ENCODE results near the gene NIPAL4.
"Not testable (repeated sequence)": the region's sequence is repeated elsewhere in the genome, so short reads cannot be mapped to it uniquely, and the experiment has no call there.

NIPAL4 gene

DNA sequence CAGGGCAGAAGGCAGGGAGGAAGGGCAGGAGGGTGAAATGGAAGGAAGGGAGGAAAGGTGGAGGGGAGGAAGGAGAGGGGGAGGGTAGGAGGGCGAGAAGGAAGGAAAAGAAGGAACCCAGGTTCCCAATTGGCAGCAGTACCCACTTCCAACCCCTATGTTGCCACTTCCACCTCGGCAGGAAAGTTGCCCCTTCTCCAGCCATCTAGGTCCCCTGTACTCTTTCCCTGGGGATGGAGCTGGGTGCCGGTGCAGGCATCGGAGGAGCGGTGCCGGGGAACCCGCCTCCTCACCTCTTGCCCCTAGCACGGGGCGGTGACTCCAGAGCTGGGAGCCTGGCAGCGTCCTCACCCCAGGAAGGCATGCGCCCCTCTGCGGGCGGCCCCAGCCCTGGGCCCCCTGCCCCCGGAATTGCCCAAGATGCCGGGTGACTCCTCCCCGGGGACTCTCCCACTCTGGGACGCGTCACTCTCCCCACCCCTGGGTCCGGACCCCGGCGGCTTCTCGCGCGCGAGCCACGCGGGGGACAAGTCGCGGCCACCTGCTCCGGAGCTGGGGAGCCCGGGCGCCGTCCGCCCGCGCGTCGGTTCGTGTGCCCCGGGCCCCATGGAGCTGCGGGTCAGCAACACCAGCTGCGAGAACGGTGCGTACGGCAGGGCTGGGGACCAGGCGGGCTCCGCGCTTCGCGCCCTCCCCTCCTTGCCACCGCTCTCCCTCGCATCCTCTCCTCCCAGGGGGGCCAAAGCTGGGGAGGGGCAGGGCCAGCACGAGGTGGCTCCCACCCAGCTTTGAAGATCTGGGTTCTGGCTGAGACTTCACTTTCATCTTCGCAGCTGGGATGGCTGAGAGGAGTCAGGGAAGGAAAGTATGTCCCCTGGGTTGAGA lies at the start of gene NIPAL4:
Gene NIPAL4, plus strand, starts transcription at position 499 of the 885 bp plus-strand sequence. Its CDS starts 108 bp downstream, at position 607.
- DNase-seq, result no peak

DNA sequence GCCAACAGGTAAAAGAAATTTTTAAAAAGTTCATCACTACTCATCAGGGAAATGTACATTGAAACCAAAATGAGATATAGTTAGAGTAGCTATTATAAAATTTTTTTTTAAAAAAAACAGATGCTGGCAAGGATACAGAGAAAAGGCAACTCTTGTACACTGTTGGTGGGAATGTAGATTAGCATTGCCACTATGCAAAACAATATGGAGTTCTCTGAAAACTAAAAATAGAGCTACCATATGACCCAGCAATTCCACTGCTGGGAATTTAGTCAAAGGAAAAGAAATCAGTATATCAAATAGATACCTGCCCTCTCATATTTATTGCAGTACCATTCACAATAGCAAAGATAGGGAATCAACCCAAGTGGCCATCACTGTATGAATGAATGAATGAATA lies 44.2 kb upstream of the NIPAL4 start:
- no peak for DNase-seq

DNA sequence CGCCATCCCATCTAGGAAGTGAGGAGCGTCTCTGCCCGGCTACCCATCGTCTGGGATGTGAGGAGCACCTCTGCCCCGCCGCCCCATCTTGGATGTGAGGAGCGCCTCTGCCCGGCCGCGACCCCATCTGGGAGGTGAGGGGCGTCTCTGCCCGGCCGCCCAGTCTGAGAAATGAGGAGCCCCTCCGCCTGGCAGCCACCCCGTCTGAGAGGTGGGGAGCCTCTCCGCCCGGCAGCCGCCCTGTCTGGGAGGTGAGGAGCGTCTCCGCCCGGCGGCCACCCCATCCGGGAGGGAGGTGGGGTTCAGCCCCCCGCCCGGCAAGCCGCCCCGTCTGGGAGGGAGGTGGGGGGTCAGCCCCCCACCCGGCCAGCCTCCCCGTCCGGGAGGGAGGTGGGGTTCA lies 40.5 kb upstream of the NIPAL4 start:
- not testable (repeated sequence) for DNase-seq

DNA sequence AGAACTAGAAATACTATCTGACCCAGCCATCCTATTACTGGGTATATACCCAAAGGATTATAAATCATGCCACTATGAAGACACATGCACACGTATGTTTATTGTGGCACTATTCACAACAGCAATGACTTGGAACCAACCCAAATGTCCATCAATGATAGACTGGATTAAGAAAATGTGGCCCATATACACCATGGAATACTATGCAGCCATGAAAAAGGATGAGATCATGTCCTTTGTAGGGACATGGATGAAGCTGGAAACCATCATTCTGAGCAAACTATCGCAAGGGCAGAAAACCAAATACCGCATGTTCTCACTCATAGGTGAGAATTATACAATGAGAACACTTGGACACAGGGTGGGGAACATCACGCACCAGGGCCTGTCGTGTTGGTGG lies 30.1 kb upstream of the NIPAL4 start:
- not testable (repeated sequence) for DNase-seq

DNA sequence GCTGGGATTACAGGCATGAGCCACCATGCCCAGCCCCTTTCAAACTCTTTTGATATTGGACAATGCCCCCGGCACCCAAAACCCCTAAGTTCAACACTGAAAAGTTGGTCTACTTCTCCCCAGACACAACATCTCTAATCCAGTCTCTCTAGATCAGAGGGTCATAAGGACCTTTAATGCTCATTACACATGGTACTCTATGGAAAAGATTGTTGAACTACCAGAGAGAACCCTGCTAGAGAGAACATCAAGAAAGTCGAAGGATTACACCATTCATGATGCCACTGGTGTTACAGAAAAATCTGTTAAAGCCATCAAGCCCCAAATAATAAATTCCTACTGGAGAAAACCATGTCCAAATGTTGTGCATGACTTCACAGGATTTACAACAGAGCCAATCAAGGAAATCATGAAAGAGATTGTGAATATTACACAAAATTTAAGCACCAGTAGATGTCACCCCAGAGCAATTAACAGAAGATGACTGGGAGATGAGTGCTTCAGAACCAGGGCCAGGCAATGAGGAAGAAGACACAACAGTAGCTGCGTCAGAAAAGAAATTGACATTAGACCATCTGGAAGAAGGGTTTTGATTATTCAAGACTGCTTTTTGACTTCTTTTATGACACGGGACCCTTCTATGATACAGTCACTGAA lies 28.3 kb upstream of the NIPAL4 start:
- no peak for DNase-seq

DNA sequence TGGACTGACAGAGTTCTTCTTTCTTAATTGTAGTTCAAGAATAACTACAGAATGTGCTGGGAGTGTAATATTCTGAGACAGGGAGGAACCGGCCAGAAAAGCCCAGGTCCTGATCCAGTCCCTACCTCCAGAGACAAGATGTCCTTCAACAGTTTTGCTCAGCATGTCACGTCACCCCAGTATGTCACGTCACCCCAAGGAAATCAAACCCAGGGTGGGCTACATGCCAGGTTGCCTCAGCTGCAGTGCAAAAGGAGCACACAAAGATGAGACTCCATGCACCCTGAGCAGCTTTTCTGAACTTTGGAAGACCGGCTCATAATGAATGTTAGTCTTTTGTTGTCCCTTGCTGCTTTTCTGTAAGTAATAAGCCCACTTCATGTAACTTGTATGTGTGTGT lies 25.9 kb upstream of the NIPAL4 start:
- DNase-seq, result no peak

DNA sequence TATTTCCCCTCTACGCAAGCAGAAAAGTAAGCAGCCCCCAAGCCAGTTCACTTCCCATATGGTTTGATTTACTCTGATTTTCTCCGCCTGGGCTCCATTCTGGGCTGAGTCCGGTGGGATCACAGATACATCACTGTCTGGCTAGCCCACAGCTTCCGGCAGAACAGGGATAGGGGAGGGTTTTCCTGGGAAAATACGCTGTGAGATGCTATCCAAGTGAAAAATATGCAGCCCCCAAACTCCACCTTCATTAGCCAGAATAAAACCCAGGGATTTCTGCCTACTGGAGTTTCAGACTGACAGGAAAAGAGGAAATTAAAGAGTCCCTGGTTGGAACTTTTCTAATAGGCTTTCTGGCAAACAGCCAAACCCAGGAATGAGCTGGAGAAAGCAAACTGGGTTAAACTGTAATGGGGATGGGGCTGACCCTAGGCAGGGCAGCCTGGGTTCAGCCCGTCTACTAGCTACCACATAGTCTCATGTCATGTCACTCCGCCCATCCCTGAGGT lies 16.9 kb upstream of the NIPAL4 start:
- no peak for DNase-seq

DNA sequence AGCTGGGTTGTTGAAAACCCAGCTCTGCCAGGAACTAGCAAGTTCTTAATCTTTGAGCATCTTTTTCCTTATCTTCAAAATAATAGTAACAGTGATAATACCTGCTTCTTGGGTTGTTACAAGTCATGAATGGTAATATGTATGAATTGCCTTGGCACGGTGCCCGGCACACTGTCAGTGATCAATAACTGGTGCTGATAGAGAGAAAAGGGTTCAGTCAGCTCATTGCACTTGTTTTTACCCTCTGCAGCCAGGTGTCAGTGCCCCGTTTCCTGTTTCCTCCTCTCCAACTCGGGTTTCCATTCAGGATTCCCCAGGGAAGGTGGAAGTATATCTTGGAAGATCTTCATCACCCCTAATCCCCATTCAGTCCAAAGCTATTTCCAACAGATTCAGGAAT lies 15.8 kb upstream of the NIPAL4 start:
- DNase-seq, result no peak

DNA sequence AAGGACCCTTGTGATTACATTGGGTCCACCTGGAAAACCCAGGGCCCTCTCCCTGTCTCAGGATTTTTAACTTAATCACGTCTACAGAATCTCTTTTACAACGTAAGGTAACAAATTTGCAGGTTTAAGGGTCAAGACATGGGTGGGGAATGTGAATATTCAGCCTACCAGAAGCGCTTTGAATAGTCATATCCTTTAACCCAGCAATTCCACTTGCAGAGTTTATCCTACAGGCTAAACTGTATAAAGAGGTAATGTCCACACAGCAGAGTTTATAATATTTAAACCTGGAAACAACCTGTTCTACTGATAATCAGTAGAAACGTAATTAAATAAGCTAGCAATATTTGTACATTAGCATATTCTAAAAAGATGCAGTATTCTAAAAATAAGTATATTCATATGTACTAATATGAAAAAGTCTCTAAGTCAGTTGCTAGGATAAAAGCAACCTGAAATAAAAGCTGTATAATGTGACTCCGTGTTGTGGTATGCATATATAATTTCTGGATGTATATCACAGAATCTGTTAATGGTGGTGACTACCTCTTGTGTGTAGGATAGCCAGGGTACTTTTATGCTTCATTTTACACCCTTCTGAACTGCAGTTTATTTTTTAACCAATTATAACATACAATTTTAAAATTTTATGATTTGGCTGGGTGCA lies 14.1 kb upstream of the NIPAL4 start:
- no peak for DNase-seq

DNA sequence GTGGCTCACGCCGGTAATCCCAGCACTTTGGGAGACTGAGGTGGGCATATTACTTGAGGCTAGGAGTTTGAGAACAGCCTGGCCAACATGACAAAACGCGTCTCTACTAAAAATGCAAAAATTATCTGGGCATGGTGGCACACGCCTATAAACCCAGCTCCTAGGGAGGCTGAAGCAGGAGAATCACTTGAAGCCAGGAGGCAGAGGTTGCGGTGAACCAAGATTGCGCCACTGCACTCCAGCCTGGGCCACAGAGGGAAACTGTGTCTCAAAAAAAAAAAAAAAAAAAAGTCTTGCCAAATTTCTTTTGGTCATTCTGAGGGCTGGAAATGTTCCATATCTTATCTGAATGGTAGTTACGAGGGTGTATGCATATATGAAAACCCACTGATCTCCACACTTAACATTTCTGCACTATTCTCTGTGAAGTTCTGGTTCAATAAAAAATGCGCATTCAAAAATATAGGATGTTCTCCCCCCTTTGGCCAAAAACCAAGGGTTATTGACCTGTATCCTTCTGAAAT lies 13.5 kb upstream of the NIPAL4 start:
- no peak for DNase-seq

DNA sequence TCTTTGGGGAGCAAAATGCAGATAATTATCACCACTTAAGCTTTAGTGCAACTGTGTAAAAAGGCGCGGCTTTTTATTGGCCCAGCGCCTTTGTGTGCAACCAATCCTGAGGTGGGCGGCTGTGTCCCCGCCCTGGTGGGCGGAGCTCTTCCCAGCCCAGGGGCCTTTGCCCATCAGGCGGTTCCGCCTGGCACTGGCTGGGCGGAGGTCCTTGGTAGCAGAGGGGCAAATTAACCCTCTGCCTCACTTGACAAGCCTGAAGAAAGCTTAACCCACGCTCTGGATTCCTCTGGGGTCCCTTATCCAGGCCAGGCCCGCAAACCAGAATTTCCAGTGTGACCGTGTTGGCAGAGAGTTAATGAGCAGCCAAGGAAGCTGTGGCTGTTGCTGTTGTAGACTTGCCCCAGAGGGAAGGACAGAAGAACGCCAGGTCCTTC lies 12.8 kb upstream of the NIPAL4 start:
- DNase-seq, result no peak

DNA sequence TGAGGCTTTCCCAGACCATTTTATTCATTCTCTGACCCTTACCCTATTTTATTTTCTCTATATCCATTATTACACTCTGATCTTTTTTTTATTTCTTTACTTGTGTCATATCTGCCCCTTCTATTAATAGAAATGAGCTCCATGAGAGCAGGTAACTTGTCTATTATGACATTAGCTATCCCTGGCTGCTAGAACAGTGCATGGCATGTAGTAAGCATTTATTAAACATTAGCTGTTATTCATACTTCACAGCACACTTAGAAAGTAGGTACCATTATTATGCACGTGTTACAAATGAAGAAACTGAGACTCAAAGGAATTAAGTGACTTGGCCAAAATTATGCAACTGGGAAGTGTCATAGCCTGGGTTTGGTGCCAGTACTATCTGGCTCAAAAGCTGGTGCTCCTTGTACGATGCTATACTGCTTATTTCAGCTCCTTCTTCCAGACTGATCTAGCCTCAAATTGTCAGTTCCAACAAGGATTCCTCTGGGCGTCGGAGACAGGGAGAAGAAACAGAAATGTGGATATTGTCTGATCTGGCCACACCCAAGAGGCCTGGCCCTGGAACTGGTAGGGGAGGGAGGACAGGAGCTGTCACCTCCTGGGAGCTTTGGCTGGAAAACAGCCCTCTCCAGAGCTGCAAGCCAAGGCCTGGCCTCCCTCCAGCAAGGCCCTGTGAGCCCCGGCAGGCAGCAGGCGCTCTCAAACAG lies 10.8 kb upstream of the NIPAL4 start:
- no peak for DNase-seq

DNA sequence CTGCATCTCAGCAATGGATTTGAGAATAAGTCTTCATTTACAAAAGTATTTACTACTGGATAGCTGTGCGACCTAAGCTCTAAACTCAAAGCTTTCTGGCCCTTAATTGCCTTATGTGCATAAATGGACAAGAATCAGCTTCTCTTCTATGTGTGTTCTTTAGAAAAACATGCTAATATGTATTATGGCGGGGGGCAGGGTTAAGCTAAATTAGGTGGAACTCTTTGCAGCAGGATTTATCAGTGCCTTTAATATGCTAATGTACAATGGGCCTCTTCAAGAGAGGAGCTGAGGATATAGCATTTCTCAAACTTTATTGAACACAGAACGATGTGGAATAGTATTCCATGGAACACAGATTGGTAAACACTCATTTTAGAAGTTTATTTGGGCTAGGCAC lies 10.0 kb upstream of the NIPAL4 start:
- no peak for DNase-seq

DNA sequence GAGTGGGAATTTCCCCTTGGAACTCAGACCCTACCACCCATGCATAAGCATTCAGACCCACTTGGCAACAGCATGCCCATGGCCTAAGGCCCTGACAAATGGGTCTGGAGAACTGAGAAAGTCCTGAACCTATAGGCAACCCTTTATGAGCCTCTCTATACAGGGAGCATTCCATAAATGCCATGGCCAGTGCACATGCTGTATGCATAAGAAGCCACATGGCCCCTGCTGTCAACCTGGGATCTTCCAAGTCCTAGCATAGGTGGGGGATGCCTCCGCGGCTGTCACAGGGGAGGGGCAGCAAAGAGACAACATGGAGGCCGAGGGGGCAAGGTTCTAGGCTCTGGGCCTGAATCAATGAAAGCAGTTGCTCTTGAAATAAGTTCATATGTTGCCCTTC lies 8.2 kb upstream of the NIPAL4 start:
- DNase-seq, result no peak

DNA sequence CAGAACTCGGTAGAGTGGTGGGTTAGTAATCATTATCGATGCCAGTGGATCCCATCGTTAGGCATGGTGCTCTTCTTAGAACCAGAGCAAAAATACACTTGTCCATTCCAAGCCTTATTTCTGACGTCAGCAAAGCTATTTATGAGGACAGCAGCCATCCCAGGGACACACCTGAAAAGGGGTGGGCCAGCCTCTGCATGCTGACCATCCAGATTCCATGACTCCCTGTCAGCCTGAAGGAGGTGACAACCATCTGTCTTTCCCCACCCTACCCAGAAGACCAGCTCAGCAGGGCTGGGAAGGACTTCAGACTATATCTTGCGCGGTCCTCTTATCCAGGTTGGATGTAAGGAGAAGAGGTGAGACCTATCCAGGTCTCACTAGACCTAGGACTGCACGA lies 5.7 kb upstream of the NIPAL4 start:
- no peak for DNase-seq

DNA sequence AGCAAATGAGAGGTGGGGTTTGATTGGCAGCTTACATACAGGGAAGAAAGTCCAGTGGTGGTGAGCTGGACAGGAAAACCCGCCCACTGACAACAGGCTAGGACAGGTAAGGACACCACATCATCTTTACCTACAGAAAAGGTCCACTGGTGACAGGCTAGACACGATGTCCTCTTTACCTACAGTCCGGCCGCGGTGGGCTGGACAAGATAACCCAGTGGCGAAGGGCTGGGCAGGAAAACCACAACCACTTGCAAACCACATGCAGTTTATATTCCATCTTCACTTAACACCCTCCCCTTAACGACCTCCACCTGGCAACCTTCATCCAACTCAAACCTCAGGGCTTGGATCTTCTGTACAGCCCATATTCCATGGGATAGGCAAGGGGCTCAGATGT lies 5.0 kb upstream of the NIPAL4 start:
- DNase-seq, result no peak

DNA sequence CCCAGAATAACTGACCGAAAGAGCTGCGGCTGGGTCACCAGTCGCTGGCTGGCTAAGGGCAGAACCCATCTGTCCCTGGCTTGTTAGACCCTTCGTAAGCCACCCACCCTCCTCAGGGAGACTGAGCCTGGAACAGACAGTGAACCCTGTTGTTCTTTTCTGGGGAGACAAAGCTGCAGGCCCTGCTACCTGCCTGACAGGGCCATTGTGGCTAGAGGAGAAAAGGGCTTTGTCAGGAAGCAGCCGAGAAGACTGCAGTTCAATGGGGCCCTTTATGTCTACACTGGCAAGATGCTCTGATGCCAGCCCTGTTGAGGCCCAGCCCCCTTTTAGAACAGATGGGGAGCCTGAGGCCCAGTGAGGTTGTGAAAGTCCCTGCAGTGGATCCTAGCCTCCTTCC lies 3.7 kb upstream of the NIPAL4 start:
- DNase-seq, result no peak

DNA sequence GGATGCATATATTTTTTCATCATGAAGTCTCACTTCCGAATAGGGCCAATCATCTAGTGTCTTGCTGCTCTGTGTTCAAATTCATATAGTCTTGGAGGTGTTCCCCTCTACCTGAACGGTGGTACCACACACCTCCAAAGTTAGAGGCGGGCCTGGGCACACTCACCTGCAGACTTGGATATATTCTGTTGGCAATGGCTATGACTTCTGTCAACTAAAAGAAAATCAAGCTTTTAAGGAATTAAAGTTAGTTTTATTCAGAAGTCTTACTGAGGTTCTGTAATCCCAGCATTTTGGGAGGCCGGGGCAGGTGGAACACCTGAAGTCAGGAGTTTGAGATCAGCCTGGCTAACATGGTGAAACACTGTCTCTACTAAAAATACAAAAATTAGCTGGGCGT lies 2.6 kb upstream of the NIPAL4 start:
- no peak for DNase-seq

DNA sequence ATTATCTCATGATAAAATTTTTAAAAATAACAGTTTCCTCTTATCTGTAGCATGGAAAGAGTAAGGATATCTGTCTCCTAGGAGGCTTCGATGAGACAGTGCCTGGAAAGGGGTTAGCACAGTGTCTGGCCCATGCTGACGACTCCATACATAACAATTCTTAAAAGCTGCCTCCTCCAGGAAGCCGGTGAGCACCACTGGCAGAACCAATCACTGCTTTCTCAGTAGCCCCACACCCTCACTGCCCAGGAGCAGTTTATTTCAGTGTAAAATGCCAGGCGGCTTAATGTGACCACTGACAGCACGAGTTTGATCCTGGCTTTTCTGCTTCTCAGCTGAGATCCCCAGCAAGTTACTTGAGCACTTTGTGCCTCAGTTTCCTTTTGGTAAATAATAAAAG lies 1.2 kb upstream of the NIPAL4 start:
- no peak for DNase-seq

DNA sequence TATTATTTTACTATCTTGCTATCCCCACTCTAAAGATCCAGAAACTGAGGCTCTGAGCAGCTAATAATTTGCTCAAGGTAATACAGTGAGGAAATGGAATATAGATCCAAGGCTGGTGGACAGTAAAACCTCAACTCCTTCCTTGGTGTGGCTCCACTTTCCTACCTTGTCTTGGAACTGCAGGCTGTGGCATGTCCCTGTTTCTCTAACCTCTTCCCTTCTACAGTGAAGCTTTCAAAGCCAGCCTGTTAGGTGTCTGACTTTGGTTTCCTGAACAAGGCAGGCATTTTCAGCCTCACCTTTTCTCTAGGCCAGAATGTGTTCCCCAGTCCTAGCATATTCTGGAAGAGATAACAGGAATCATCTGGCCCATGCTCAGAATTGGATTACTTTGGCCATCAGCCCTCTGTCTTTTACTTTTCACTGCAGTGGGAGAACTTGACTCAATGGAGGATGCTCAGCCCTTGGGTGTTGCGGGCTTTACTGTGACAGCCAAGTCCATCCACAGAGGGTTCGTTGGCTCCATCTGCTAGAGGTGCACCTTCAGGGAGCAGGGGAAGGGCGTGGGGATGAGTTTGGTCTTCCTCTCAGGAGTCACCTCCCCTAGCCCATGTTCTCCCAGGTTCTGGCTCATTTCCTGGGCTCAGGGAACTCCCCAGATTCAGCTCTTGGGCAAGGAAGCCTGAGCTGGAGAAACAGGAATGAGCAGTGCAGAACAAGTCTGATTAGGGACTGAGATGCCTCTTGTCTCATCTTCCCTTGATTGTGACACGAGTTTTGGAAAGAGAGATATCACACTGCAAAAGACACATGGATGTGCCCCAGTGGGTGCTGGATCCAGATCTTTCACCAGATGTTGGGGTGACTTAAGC lies 1.1 kb downstream of the NIPAL4 start:
- DNase-seq, result no peak

DNA sequence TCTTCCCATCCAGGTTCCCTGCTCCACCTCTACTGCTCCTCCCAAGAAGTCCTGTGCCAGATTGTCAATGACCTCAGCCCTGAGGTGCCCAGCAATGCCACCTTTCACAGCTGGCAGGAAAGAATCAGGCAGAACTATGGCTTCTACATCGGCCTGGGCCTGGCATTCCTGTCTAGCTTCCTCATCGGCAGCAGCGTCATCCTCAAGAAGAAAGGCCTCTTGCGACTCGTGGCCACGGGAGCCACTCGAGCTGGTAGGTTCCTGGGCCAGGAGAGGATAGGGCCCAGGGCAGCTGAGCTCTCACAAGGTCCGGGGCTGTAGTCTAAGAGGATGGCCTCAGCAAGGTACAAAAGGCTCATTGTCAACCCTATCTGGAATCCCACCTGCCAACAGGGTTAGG lies 3.1 kb downstream of the NIPAL4 start:
- DNase-seq, result no peak

All from activated CD4-positive, alpha-beta T cell treated with anti-CD3 and anti-CD28 coated beads for 1 hour (primary cell).